ENCODE results near the gene TBCK.
"Not testable (repeated sequence)": the region's sequence is repeated elsewhere in the genome, so short reads cannot be mapped to it uniquely, and the experiment has no call there.

TBCK gene

GRCh38 chr4:106255195-106255594 lies 60.8 kb downstream of the TBCK start:
- H3K4me1 ChIP-seq (ENCODE audit: control insufficient read depth, insufficient read depth, low read length), result peaks cover 23% of the 10 kb centered on the region
- H3K9ac ChIP-seq (ENCODE audit: low read depth, low read length), result no peak overlapping the region
- H3K4me3 ChIP-seq (ENCODE audit: low read length), result no peak overlapping the region
- peaks cover 7% of the 10 kb centered on the region for H3K36me3 ChIP-seq (ENCODE audit: insufficient read depth, low read length)
- H3K27me3 ChIP-seq (ENCODE audit: control insufficient read depth, insufficient read depth, low read length), result no peaks in the 10 kb centered on the region
- H3K9me3 ChIP-seq (replicated peaks; ENCODE audit: low read length), result no peaks in the 10 kb centered on the region
- H3K4me2 ChIP-seq (ENCODE audit: low read length), result no peak overlapping the region

GRCh38 chr4:106253364-106254129 lies 62.5 kb downstream of the TBCK start:
- H3K9ac ChIP-seq (ENCODE audit: low read depth, low read length), result no peak overlapping the region
- no peaks in the 10 kb centered on the region for H3K9me3 ChIP-seq (replicated peaks; ENCODE audit: low read length)
- peaks cover 18% of the 10 kb centered on the region for H3K36me3 ChIP-seq (ENCODE audit: insufficient read depth, low read length)
- H3K4me1 ChIP-seq (ENCODE audit: control insufficient read depth, insufficient read depth, low read length), result peaks cover 11% of the 10 kb centered on the region
- no peaks in the 10 kb centered on the region for H3K27me3 ChIP-seq (ENCODE audit: control insufficient read depth, insufficient read depth, low read length)
- no peak overlapping the region for H3K4me2 ChIP-seq (ENCODE audit: low read length)
- no peak overlapping the region for H3K4me3 ChIP-seq (ENCODE audit: low read length)

- Histone ChIP-seq H3K27me3 (ENCODE audit: control insufficient read depth, insufficient read depth, low read length) (no peaks in the 10 kb centered on the region), H3K9me3 (replicated peaks; ENCODE audit: low read length) (no peaks in the 10 kb centered on the region), H3K9ac (ENCODE audit: low read depth, low read length) (no peak overlapping the region), H3K4me3 (ENCODE audit: low read length) (no peak overlapping the region), H3K4me2 (ENCODE audit: low read length) (no peak overlapping the region), H3K4me1 (ENCODE audit: control insufficient read depth, insufficient read depth, low read length) (no peaks in the 10 kb centered on the region), H3K36me3 (ENCODE audit: insufficient read depth, low read length) (peaks cover 27% of the 10 kb centered on the region)
Measured at GRCh38 chr4:106247600-106247999, 68.4 kb downstream of the TBCK start.

- Histone ChIP-seq H3K4me1 (ENCODE audit: control insufficient read depth, insufficient read depth, low read length) (no peaks in the 10 kb centered on the region), H3K4me2 (ENCODE audit: low read length) (no peak overlapping the region), H3K36me3 (ENCODE audit: insufficient read depth, low read length) (peaks cover 20% of the 10 kb centered on the region), H3K9ac (ENCODE audit: low read depth, low read length) (no peak overlapping the region), H3K4me3 (ENCODE audit: low read length) (no peak overlapping the region), H3K9me3 (replicated peaks; ENCODE audit: low read length) (no peaks in the 10 kb centered on the region), H3K27me3 (ENCODE audit: control insufficient read depth, insufficient read depth, low read length) (no peaks in the 10 kb centered on the region)
Measured at GRCh38 chr4:106246441-106246840, 69.6 kb downstream of the TBCK start.

- no peaks in the 10 kb centered on the region for H3K9me3 ChIP-seq (replicated peaks; ENCODE audit: low read length)
- H3K4me2 ChIP-seq (ENCODE audit: low read length), result no peak overlapping the region
- no peak overlapping the region for H3K9ac ChIP-seq (ENCODE audit: low read depth, low read length)
- H3K36me3 ChIP-seq (ENCODE audit: insufficient read depth, low read length), result peaks cover 20% of the 10 kb centered on the region
- no peaks in the 10 kb centered on the region for H3K27me3 ChIP-seq (ENCODE audit: control insufficient read depth, insufficient read depth, low read length)
- no peak overlapping the region for H3K4me3 ChIP-seq (ENCODE audit: low read length)
- no peaks in the 10 kb centered on the region for H3K4me1 ChIP-seq (ENCODE audit: control insufficient read depth, insufficient read depth, low read length)
Measured at GRCh38 chr4:106245176-106245575, 70.8 kb downstream of the TBCK start.

GRCh38 chr4:106240699-106241098 lies 75.3 kb downstream of the TBCK start:
- no peak overlapping the region for H3K9ac ChIP-seq (ENCODE audit: low read depth, low read length)

GRCh38 chr4:106238820-106239420 lies 77.1 kb downstream of the TBCK start:
- H3K9ac ChIP-seq (ENCODE audit: low read depth, low read length), result no peak overlapping the region

More at GRCh38 chr4:106240699-106241098, 75.3 kb downstream of the TBCK start:
- no peaks in the 10 kb centered on the region for H3K4me1 ChIP-seq (ENCODE audit: control insufficient read depth, insufficient read depth, low read length)
- no peak overlapping the region for H3K4me3 ChIP-seq (ENCODE audit: low read length)
- H3K36me3 ChIP-seq (ENCODE audit: insufficient read depth, low read length), result no peaks in the 10 kb centered on the region
- no peaks in the 10 kb centered on the region for H3K9me3 ChIP-seq (replicated peaks; ENCODE audit: low read length)
- H3K4me2 ChIP-seq (ENCODE audit: low read length), result no peak overlapping the region
- no peaks in the 10 kb centered on the region for H3K27me3 ChIP-seq (ENCODE audit: control insufficient read depth, insufficient read depth, low read length)

GRCh38 chr4:106231931-106232330 lies 84.1 kb downstream of the TBCK start:
- Histone ChIP-seq H3K36me3 (ENCODE audit: insufficient read depth, low read length) (peaks cover 18% of the 10 kb centered on the region), H3K4me1 (ENCODE audit: control insufficient read depth, insufficient read depth, low read length) (no peaks in the 10 kb centered on the region), H3K27me3 (ENCODE audit: control insufficient read depth, insufficient read depth, low read length) (no peaks in the 10 kb centered on the region), H3K9me3 (replicated peaks; ENCODE audit: low read length) (no peaks in the 10 kb centered on the region), H3K9ac (ENCODE audit: low read depth, low read length) (no peak overlapping the region), H3K4me3 (ENCODE audit: low read length) (no peak overlapping the region), H3K4me2 (ENCODE audit: low read length) (peak overlapping the region; percentile 21)

More at GRCh38 chr4:106238820-106239420, 77.1 kb downstream of the TBCK start:
- Histone ChIP-seq H3K36me3 (ENCODE audit: insufficient read depth, low read length) (peaks cover 2% of the 10 kb centered on the region), H3K27me3 (ENCODE audit: control insufficient read depth, insufficient read depth, low read length) (no peaks in the 10 kb centered on the region), H3K9me3 (replicated peaks; ENCODE audit: low read length) (no peaks in the 10 kb centered on the region), H3K4me1 (ENCODE audit: control insufficient read depth, insufficient read depth, low read length) (no peaks in the 10 kb centered on the region), H3K4me2 (ENCODE audit: low read length) (no peak overlapping the region), H3K4me3 (ENCODE audit: low read length) (no peak overlapping the region)

GRCh38 chr4:106222548-106222947 lies 93.5 kb downstream of the TBCK start:
- Histone ChIP-seq H3K9me3 (replicated peaks; ENCODE audit: low read length) (no peaks in the 10 kb centered on the region), H3K4me3 (ENCODE audit: low read length) (no peak overlapping the region), H3K36me3 (ENCODE audit: insufficient read depth, low read length) (no peaks in the 10 kb centered on the region), H3K9ac (ENCODE audit: low read depth, low read length) (no peak overlapping the region), H3K4me2 (ENCODE audit: low read length) (no peak overlapping the region), H3K27me3 (ENCODE audit: control insufficient read depth, insufficient read depth, low read length) (no peaks in the 10 kb centered on the region), H3K4me1 (ENCODE audit: control insufficient read depth, insufficient read depth, low read length) (no peaks in the 10 kb centered on the region)

GRCh38 chr4:106213291-106213690 lies 102.7 kb downstream of the TBCK start:
- not testable (repeated sequence) for H3K36me3 ChIP-seq (ENCODE audit: insufficient read depth, low read length); H3K9ac ChIP-seq (ENCODE audit: low read depth, low read length); H3K4me3 ChIP-seq (ENCODE audit: low read length); H3K27me3 ChIP-seq (ENCODE audit: control insufficient read depth, insufficient read depth, low read length); H3K4me1 ChIP-seq (ENCODE audit: control insufficient read depth, insufficient read depth, low read length); H3K4me2 ChIP-seq (ENCODE audit: low read length); H3K9me3 ChIP-seq (replicated peaks; ENCODE audit: low read length)

- H3K9me3 ChIP-seq (replicated peaks; ENCODE audit: low read length), result no peaks in the 10 kb centered on the region
- H3K36me3 ChIP-seq (ENCODE audit: insufficient read depth, low read length), result peaks cover 7% of the 10 kb centered on the region
- no peak overlapping the region for H3K4me3 ChIP-seq (ENCODE audit: low read length)
- H3K9ac ChIP-seq (ENCODE audit: low read depth, low read length), result no peak overlapping the region
- H3K27me3 ChIP-seq (ENCODE audit: control insufficient read depth, insufficient read depth, low read length), result no peaks in the 10 kb centered on the region
- no peaks in the 10 kb centered on the region for H3K4me1 ChIP-seq (ENCODE audit: control insufficient read depth, insufficient read depth, low read length)
- H3K4me2 ChIP-seq (ENCODE audit: low read length), result no peak overlapping the region
Measured at GRCh38 chr4:106210021-106210420, 106.0 kb downstream of the TBCK start.
